8988T (cell line): ENCODE data around the gene STK35.
A peak's percentile ranks its signal among the peaks of the same experiment; 100 is the strongest.
"Not testable (repeated sequence)": the region's sequence is repeated elsewhere in the genome, so short reads cannot be mapped to it uniquely, and the experiment has no call there.

Source experiments
- DNase-seq: peaks from one replicate; pipeline ENCODE4 v3.0.0; 2011

STK35 gene

GRCh38 chr20:2164421-2164820 lies 62.8 kb downstream of the STK35 start:
- DNase-seq, result no peak

GRCh38 chr20:2164966-2165365 lies 63.3 kb downstream of the STK35 start:
- no peak for DNase-seq

DNA sequence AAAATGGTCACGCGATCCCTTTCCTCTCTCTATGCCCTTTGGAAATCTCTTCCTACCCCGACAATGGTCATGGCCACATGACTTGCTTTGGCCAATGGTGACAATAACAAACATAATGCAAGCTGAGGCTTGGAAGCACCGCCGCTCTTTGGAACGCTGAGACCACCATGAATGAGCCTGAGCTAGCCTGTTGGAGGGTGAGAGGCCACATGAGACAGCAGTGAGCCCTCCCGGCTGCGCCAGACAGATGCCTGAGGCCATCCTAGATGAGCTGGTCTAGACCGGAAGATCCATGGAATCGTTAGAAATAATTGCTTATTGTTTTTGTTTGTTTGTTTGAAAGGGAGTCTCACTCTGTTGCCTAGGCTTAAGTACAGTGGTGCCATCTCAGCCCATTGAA lies 64.2 kb downstream of the STK35 start:
- no peak for DNase-seq

- DNase-seq, result no peak
These were observed 65.5 kb downstream of the STK35 start for GRCh38 chr20:2167112-2167511.

- no peak for DNase-seq
These were observed 67.3 kb downstream of the STK35 start for GRCh38 chr20:2168946-2169345.

DNA sequence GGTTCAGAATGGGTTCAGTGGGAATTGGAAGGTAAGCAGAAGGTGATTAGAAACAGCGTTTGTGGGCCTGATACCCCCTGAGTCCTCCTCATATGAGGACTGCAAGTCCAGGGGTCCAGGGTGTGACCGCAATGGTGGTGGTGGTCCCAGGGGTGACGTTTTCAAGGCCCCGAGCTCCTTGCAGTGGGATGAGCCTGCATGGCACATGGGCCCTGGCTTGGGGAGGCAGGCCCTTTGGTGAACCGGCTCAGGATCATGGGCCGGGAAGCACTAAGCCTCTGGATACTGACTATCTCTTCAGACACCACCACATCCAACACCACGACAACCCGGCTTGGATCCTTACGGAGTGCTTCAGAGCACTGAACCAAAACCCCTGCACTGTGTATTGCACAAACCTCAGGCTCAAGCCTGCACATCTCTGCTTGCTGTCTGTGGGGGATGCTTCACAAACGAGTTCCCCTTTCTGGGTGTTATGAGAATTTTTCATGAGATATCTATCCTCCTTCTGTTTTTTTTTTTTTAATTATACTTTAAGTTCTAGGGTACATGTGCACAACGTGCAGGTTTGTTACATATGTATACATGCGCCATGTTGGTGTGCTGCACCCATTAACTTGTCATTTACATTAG lies 67.9 kb downstream of the STK35 start:
- no peak for DNase-seq

DNA sequence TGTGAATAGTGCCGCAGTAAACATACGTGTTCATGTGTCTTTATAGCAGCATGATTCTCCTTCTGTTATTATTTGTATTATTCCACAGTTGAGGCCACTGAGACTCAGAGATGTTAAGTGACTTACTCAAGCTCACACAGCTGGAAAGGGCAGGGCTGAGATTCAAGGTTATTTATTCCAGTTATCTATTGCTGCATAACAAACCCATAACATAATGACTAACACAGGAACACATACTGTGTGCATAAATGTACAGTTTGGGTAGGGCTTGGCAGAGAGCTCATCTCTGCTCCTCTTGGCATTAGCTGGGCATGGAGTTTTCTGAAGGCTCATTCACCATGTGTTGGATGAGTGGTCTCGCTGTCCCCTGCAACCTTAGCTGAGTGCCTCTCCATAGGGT lies 68.8 kb downstream of the STK35 start:
- no peak for DNase-seq

GRCh38 chr20:2171266-2171790 lies 69.7 kb downstream of the STK35 start:
- no peak for DNase-seq

GRCh38 chr20:2171840-2172239 lies 70.2 kb downstream of the STK35 start:
- DNase-seq, result not testable (repeated sequence)

- DNase-seq, result peak; percentile 64
These were observed 70.9 kb downstream of the STK35 start for GRCh38 chr20:2172305-2173175.

- DNase-seq, result no peak
These were observed 71.6 kb downstream of the STK35 start for GRCh38 chr20:2173186-2173585.

GRCh38 chr20:2174067-2174466 lies 72.4 kb downstream of the STK35 start:
- DNase-seq, result no peak

DNA sequence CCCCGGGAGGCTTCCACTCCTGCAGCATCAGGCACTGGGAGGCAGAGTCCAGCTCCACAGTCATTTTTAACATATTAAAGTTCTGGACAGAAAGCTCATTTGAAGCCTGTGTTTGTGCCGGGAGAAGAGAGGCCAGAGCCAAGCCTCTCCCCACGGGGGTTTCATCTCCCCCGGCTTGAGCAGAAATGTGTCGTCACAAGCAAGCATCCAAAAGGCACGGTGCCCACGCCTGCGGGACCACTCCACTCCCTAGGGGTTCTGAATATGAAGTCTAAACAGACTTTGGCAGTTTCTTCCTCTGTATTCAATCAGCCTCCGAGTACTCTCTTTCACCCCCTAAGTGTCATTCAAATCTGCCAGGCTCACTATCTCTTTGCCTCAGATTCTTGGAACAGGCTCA lies 75.3 kb downstream of the STK35 start:
- no peak for DNase-seq

DNA sequence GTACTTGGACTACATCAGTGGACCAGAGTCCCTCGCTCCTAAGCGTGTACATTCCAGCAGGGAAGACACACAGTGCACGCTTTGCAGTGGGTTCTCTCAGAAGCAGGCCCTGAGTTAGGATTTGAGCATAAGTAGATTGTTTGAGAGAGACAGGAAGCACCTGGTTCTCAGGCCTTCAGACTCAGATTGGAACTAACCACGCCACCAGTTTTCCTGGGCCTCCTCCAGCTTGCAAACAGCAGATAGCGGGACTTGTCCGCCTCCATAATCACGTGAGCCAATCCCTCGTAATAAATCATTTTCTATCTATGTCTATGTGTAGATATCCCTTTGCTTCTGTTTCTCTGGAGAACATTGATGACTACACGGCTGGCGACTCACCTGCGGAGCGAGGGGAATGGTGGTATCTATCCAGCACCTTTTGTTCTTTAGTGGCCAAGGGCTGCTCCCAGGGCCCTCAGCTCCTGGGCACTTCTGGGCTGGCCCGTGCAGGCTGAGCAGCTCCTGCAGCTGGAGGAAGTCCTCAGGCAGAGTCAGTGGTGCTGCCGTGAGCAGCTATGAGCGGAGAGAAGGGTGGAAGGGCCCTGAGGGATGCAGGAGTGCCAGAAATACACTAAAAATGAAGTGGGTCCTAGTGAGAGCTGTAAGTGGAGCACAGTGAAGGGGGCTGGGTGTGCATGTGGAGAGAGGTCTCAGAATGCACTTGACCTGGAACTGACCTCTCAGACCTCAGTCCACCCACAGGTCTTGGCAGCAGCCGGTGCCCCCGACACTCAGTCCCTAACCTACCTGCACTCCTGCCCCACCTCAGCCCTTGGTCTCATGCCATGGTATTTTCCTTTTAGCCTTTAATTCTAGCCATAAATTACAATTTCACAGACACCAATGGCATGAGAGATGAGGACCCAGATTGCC lies 76.9 kb downstream of the STK35 start:
- no peak for DNase-seq

DNA sequence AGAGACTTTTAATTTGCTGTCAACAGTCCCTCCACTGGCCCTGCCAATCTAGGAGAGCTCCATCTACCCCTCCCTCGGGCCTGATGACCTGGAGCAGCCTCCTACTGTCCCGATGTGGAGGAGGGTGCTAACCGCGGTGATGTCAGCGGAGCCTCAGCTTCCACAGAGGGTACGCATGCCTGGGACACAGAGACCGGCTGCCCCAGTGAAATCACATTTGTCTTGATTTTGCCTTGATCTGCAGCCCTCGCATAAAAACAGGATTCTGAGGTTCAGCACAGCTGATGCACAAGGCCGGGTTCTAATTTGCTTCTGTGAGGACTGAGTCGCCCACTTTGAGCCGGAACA lies 77.6 kb downstream of the STK35 start:
- no peak for DNase-seq

DNA sequence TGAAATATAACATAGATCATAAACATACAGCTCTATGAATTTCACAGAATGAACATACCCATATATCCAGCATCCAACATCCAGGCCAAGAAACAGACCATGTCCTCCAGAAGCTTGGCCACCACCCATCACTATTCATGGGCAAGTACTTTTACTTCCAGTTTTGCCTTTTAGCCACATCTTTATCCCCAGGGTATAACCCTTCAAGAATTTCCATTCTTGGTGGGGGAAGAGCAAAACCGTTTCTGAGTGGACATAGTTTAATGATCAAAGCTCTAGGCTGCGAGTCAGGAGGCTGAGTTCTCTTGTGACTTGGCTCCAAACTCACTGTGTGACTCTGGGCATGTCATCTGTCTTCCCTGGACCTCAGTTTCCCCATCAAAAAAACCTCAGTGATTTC lies 78.3 kb downstream of the STK35 start:
- no peak for DNase-seq

DNA sequence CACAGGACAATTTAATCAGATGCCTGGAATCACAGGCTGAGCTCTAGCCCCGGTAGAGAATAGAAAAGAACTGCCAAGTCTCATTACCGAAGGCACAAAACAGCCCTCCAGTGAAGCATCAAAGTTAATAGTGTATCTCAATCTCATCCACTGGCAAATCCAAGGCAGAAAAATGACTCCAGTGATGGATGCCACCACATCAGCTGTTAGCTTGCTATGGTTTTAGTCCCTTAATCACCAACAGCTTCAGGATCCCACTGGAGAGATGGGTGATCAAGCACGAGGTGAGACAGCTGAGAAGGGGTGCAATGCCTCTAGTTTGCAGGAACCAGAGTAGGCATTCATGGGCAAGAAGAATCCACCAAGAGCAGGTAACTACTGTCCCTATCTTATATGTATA lies 81.8 kb downstream of the STK35 start:
- no peak for DNase-seq

DNA sequence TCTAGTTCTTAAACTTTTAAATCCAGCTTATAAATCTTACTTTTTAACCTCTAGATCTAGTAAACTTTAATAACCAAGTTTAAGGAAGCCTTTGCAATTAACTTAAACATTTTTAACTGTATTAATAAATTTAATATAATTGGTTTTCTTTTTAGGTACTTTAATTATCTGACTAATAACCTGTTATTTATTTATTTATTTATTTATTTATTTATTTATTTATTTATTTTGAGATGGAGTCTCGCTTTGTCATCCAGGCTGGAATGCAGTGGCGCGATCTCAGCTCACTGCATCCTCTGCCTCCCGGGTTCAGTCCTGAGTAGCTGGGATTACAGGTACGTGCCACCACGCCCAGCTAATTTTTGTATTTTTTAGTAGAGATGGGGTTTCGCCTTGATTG lies 83.3 kb downstream of the STK35 start:
- DNase-seq, result not testable (repeated sequence)

GRCh38 chr20:2195614-2196013 lies 94.0 kb downstream of the STK35 start:
- no peak for DNase-seq

DNA sequence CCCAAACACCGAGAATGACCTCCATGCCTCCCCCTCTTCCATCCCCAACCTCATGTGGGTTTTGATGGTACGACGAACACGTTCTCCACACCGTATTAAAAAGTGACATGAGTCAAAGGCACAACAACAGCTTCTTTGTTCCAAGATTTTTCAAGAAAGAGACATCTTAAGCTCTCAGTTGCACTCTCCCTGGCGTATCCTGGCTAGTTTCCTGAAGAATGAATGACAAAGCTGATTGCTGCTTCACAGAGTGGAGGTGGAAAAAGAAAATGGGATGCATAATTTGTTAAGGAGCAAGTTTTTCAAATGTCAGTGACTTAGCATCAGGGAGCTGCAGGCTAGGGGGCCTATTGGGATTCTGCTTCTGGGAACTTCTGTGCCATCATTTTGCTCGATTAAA lies 95.5 kb downstream of the STK35 start:
- DNase-seq, result no peak
